CD14-positive monocyte (primary cell): ENCODE data around the gene UST. TPM values are rescaled to one million over a fixed set of nuclear protein-coding genes. Genes with fewer than 3 reads are reported as not detected.

Experiments used
- DNase-seq, 3 donors: peaks; one replicate each; pipeline ENCODE4 v3.0.0-alpha.2; 2011 to 2022
- H2AFZ ChIP-seq: 2 replicates; pipeline ENCODE4 v1.6.0; 2012; ENCODE audit warnings: mild to moderate bottlenecking, low read depth, low read length, inconsistent platforms; ENCODE audit not compliant: insufficient read depth, poor library complexity, severe bottlenecking
- H3K27ac ChIP-seq, 2 donors: 1 replicate in 1 of 2; 2 replicates in 1 of 2; pipeline ENCODE4 v1.5.1; 2012 to 2013; ENCODE audit warnings: low read length in 2 of 2, control low read depth in 1 of 2, inconsistent platforms in 1 of 2, low read depth in 1 of 2, mild to moderate bottlenecking in 1 of 2
- H3K27me3 ChIP-seq, 2 donors: one replicate each; pipeline versions ENCODE4 v1.6.0 to v1.6.1; 2011 to 2013; ENCODE audit warnings: low read length in 2 of 2; ENCODE audit not compliant: control insufficient read depth in 2 of 2, insufficient read depth in 2 of 2
- H3K36me3 ChIP-seq, 2 donors: replicated peaks in 1 of 2; 1 replicate in 1 of 2; 2 replicates in 1 of 2; pipeline versions ENCODE4 v1.5.1 to v1.6.1; 2012 to 2013; ENCODE audit warnings: low read length in 2 of 2, control low read depth in 1 of 2, inconsistent platforms in 1 of 2, mild to moderate bottlenecking in 1 of 2; ENCODE audit not compliant: insufficient read depth in 2 of 2, control insufficient read depth in 1 of 2
- H3K4me1 ChIP-seq, 2 donors: 1 replicate in 1 of 2; 2 replicates in 1 of 2; pipeline versions ENCODE4 v1.5.1 to v1.6.1; 2012 to 2013; ENCODE audit warnings: low read length in 2 of 2, control low read depth in 1 of 2, inconsistent platforms in 1 of 2, mild to moderate bottlenecking in 1 of 2, moderate library complexity in 1 of 2; ENCODE audit not compliant: insufficient read depth in 2 of 2, control insufficient read depth in 1 of 2
- H3K4me2 ChIP-seq: replicated peaks from 2 replicates; pipeline ENCODE3; 2012; ENCODE audit warnings: low read length, moderate library complexity, mild to moderate bottlenecking; ENCODE audit not compliant: poor library complexity, severe bottlenecking; ENCODE audit errors: extremely low read depth
- H3K4me3 ChIP-seq, 3 experiments: fragments of 200-600 bp in 1 of 3; sonication (generic) in 1 of 3; replicated peaks in 1 of 3; 1 replicate in 2 of 3; 2 replicates in 1 of 3; pipeline ENCODE4 v1.5.1; 2011 to 2013; ENCODE audit warnings: low read length in 3 of 3, mild to moderate bottlenecking in 3 of 3, control low read depth in 2 of 3, low read depth in 2 of 3, inconsistent platforms in 1 of 3, moderate library complexity in 1 of 3
- H3K79me2 ChIP-seq: 2 replicates; pipeline ENCODE4 v1.6.0; 2012; ENCODE audit warnings: mild to moderate bottlenecking, control low read depth, inconsistent platforms, low read length, moderate library complexity; ENCODE audit not compliant: insufficient read depth
- H3K9ac ChIP-seq: 2 replicates; pipeline ENCODE4 v1.6.0; 2017; ENCODE audit warnings: low read length, mild to moderate bottlenecking; ENCODE audit not compliant: insufficient read depth, poor library complexity, severe bottlenecking
- H3K9me3 ChIP-seq, 2 donors: replicated peaks in 1 of 2; 1 replicate in 1 of 2; 2 replicates in 1 of 2; pipeline versions ENCODE4 v1.5.1 to v1.6.1; 2012 to 2013; ENCODE audit warnings: low read length in 2 of 2, control low read depth in 1 of 2; ENCODE audit not compliant: control insufficient read depth in 1 of 2, insufficient read depth in 1 of 2
- H4K20me1 ChIP-seq: 2 replicates; pipeline ENCODE4 v1.6.0; 2012; ENCODE audit warnings: mild to moderate bottlenecking, low read length, control low read depth, moderate library complexity; ENCODE audit not compliant: insufficient read depth
- H3K27ac Mint-ChIP-seq, 7 donors: one replicate each; pipeline ENCODE4 v1.8.0; 2020; ENCODE audit warnings: mild to moderate bottlenecking in 7 of 7, mixed read lengths in 7 of 7, moderate library complexity in 6 of 7, inconsistent platforms in 2 of 7
- H3K27me3 Mint-ChIP-seq, 3 donors: one replicate each; pipeline ENCODE4 v1.8.0; 2021 to 2022; ENCODE audit warnings: low read depth in 3 of 3, mild to moderate bottlenecking in 3 of 3, mixed read lengths in 3 of 3, moderate library complexity in 3 of 3, inconsistent platforms in 1 of 3
- H3K36me3 Mint-ChIP-seq, 2 donors: one replicate each; pipeline ENCODE4 v1.8.0; 2020; ENCODE audit warnings: mixed read lengths in 2 of 2, inconsistent platforms in 1 of 2, mild to moderate bottlenecking in 1 of 2
- H3K4me1 Mint-ChIP-seq: one replicate; pipeline ENCODE4 v1.8.0; 2020; ENCODE audit warnings: mild to moderate bottlenecking, mixed read lengths
- H3K4me3 Mint-ChIP-seq, 2 donors: one replicate each; pipeline ENCODE4 v1.8.0; 2020; ENCODE audit warnings: mild to moderate bottlenecking in 2 of 2, mixed read lengths in 2 of 2, moderate library complexity in 1 of 2
- H3K9me3 Mint-ChIP-seq, 7 donors: one replicate each; pipeline ENCODE4 v1.8.0; 2020 to 2022; ENCODE audit warnings: mixed read lengths in 7 of 7, mild to moderate bottlenecking in 6 of 7, moderate library complexity in 6 of 7, inconsistent platforms in 2 of 7
- CTCF ChIP-seq: fragments of 200-600 bp; IDR thresholded peaks from one replicate; pipeline ENCODE4 v1.8.0; 2022; ENCODE audit warnings: antibody characterized with exemption, mild to moderate bottlenecking
- WGBS: methylation state at CpG from one replicate; pipeline ENCODE4 v1.1.5; 2013; ENCODE audit warnings: missing lambda C conversion rate; ENCODE audit not compliant: insufficient coverage; 5-methylcytosine and 5-hydroxymethylcytosine counted together
- intact Hi-C, 2 donors: fragments of 100-400 bp; cut with micrococcal nuclease; formaldehyde crosslinking; loops; one replicate each; pipeline versions ENCODE4 v1.15.0 to v1.15.1; 2023
- polyA plus RNA-seq, 3 donors: library from polyadenylated mRNA; depleted of rRNA in 1 of 3; unstranded in 2 of 3; stranded (reverse) in 1 of 3; fragments of 300-500 nt in 2 of 3; fragments of >200 nt in 1 of 3; fragmentation: Illumina TruSeq in 2 of 3; gene quantifications; 1 replicate in 2 of 3; 2 replicates in 1 of 3; pipeline ENCODE4 v1.2.3, GENCODE V29; 2012 to 2021

Gene UST
- polyA plus RNA-seq, 3 donors = 0.33 to 0.53 (median 0.48) TPM

DNA sequence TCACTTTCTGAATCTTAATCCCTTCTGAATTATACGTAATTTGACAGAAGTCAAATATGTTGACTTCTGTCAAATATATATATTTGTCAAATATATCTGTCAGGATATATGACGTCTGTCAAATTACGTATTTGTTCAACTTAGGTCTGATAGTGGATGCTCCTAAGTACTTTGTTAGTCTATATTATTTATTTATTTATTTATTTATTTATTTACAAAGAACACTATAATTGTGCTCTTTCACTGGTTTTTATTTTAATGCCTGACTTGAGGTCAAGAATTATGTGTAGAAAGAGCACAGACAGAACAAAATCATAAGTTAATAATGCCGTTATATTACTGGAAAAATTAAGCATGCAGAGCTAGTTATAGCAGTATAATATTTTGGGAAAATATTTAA lies 81.2 kb downstream of the UST start:
- Mint-ChIP-seq H3K36me3 (no peaks in the 10 kb centered on the region), H3K27me3 (peaks cover 3 to 8% (median 3%) of the 10 kb centered on the region in 3 donors), H3K4me3 (no peak overlapping the region), H3K27ac (no peak overlapping the region), H3K9me3 (peaks cover 0 to 5% (median 3%) of the 10 kb centered on the region in 7 donors), H3K4me1 (peaks cover 14% of the 10 kb centered on the region)
- no peaks in the 10 kb centered on the region for H3K36me3 ChIP-seq
- H3K27ac ChIP-seq = no peak overlapping the region
- intact Hi-C loops = no loop called here
- H3K4me1 ChIP-seq = peaks cover 0 to 2% of the 10 kb centered on the region in 2 donors
- H3K4me2 ChIP-seq = no peak overlapping the region
- H3K9ac ChIP-seq = no peak overlapping the region
- no peak overlapping the region for H2AFZ ChIP-seq
- no peak overlapping the region for H3K4me3 ChIP-seq
- no peaks in the 10 kb centered on the region for H3K79me2 ChIP-seq
- no peak for DNase-seq
- H3K9me3 ChIP-seq = no peaks in the 10 kb centered on the region
- H4K20me1 ChIP-seq = no peaks in the 10 kb centered on the region
- no peaks in the 10 kb centered on the region for H3K27me3 ChIP-seq
- no CpG with 5 or more reads among the region's 4 CpGs for WGBS
- TF ChIP-seq CTCF = no peak

DNA sequence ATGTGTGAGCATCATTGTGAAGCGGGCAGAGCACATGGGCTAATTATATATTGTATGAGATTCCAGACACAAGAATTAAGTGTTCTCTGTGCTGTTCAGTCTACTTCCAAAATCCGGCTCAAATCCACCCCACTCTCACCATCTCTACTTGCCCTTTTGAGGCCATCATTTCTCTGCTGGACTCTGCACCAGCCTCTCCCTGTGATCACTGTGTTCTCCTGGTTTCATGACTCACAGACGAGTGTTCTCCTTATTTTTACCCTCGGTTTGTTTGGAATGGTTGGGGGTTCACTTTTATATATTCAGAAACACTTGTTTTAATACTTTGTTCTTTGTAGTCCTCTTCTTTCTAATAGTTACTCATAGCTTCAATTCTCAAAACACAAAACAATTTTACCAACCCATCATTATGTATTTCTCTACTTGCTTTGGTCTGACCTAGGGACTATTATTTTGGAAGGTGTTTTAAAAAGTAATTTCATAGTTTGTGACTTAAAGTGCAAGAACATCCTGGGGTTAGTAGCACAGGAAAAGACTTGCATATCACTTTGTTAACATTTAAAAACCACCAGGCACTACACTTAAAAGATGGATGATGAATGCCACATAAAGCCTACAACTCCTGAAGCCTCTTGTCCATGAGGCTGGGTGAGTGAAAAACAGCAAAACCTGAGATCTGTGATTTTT lies 82.7 kb downstream of the UST start:
- Histone ChIP-seq H3K36me3 (no peaks in the 10 kb centered on the region), H3K79me2 (no peaks in the 10 kb centered on the region), H2AFZ (no peak overlapping the region), H3K4me1 (peaks cover 0 to 2% of the 10 kb centered on the region in 2 donors), H3K27ac (no peak overlapping the region), H4K20me1 (no peaks in the 10 kb centered on the region), H3K4me2 (no peak overlapping the region), H3K4me3 (no peak overlapping the region), H3K27me3 (no peaks in the 10 kb centered on the region), H3K9ac (no peak overlapping the region), H3K9me3 (no peaks in the 10 kb centered on the region)
- WGBS = no CpG with 5 or more reads among the region's 4 CpGs
- Mint-ChIP-seq H3K27me3 (peaks cover 0 to 5% (median 2%) of the 10 kb centered on the region in 3 donors), H3K9me3 (peaks cover 0 to 6% (median 3%) of the 10 kb centered on the region in 7 donors), H3K27ac (no peak overlapping the region), H3K4me1 (peaks cover 7% of the 10 kb centered on the region), H3K36me3 (no peaks in the 10 kb centered on the region), H3K4me3 (no peak overlapping the region)
- TF ChIP-seq CTCF = no peak
- no peak for DNase-seq
- intact Hi-C loops = no loop called here
